GM20431 (cell line): Measurements from ENCODE around the gene TRPC4AP.

ENCODE experiments used
- in situ Hi-C: fragments of 300-500 bp; cut with MseI, MboI; formaldehyde crosslinking; loops from one replicate; pipeline ENCODE4 v1.15.0; 2020; ENCODE audit warnings: low sequenced_read_pairs; ENCODE audit not compliant: unreplicated experiment

The TRPC4AP gene

GRCh38 chr20:35021831-35022230 lies 70.8 kb downstream of the TRPC4AP start:
- in situ Hi-C loops = no loop called here

GRCh38 chr20:35021063-35021462 lies 71.5 kb downstream of the TRPC4AP start:
- in situ Hi-C loops = no loop called here

GRCh38 chr20:35020108-35020928 lies 72.3 kb downstream of the TRPC4AP start:
- in situ Hi-C loops = no loop called here

GRCh38 chr20:35018590-35019371 lies 73.8 kb downstream of the TRPC4AP start:
- in situ Hi-C loops = no loop called here

- in situ Hi-C loops = no loop called here
Measured at GRCh38 chr20:35017099-35017835, 75.3 kb downstream of the TRPC4AP start.

- in situ Hi-C loops = no loop called here
Measured at GRCh38 chr20:35015863-35016193, 76.8 kb downstream of the TRPC4AP start.

GRCh38 chr20:35014537-35014936 lies 78.1 kb downstream of the TRPC4AP start:
- in situ Hi-C loops = no loop called here

- in situ Hi-C loops = no loop called here
Measured at GRCh38 chr20:35013421-35014411, 78.9 kb downstream of the TRPC4AP start.

GRCh38 chr20:35012227-35013069 lies 80.2 kb downstream of the TRPC4AP start:
- in situ Hi-C loops = no loop called here

- in situ Hi-C loops = no loop called here
Measured at GRCh38 chr20:35011589-35012226, 80.9 kb downstream of the TRPC4AP start.

- in situ Hi-C loops = no loop called here
Measured at GRCh38 chr20:35010405-35011192, 82.0 kb downstream of the TRPC4AP start.

- in situ Hi-C loops = no loop called here
Measured at GRCh38 chr20:35009665-35010328, 82.8 kb downstream of the TRPC4AP start.

- in situ Hi-C loops = no loop called here
Measured at GRCh38 chr20:35008411-35009342, 83.9 kb downstream of the TRPC4AP start.

- in situ Hi-C loops = no loop called here
Measured at GRCh38 chr20:35007891-35008290, 84.7 kb downstream of the TRPC4AP start.

- in situ Hi-C loops = no loop called here
Measured at GRCh38 chr20:35007413-35007812, 85.2 kb downstream of the TRPC4AP start.

GRCh38 chr20:35006531-35006971 lies 86.1 kb downstream of the TRPC4AP start:
- in situ Hi-C loops = no loop called here
